ENCODE data around the gene ADRA2B. TPM values are rescaled to one million over a fixed set of nuclear protein-coding genes. Genes with fewer than 3 reads are reported as not detected.

ADRA2B gene
- total RNA-seq, 1 experiment from 2014 or later: 0.28 TPM

DNA sequence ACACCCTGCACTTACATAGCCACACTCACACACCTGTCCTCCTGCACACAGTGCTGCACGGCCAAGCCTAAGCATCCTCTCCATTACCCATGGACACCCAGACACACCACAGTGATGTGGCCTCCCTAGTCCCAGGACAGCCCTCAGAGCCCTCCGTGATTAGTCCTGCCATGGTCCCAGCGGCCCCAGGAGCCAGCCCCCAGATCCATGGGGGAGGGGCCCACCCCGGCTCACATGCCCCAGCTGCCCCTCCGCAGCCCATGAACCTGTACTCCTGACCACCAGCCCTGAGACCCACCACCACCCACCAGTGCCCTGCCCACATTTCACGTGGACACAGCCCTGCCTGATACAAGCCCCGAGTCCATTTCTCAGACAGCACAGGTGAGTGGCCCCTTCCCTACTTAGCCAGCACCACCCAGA, 36.9 kb upstream of the ADRA2B start:
- ChIA-PET CTCF (no interaction called here), POLR2A (no interaction called here)
- no peaks in the 10 kb centered on the region for H3K27me3 ChIP-seq (ENCODE audit: control insufficient read depth, insufficient read depth, low read length)
- in situ Hi-C loops (cut with HindIII; ENCODE audit: low pct_unique_long_range_greater_than_20kb, low sequenced_read_pairs) (loop anchor here (25.0 kb wide), 1 partner anchor 109 kb away; the partner anchor contains the start of genes CIAO1 and TMEM127), intact Hi-C loops (cut with micrococcal nuclease; ENCODE audit: unreplicated experiment) (no loop called here)
- H3K36me3 ChIP-seq (ENCODE audit: control insufficient read depth, insufficient read depth, low read length): no peaks in the 10 kb centered on the region
- ATAC-seq (no peak), DNase-seq (ENCODE audit: low read depth, low spot score) (no peak)
- no peaks in the 10 kb centered on the region for H3K9me3 ChIP-seq (ENCODE audit: control insufficient read depth, insufficient read depth, low read depth, low read length)
- no TSS peak for BruUV-seq (replicated peaks)
- peaks cover 1% of the 10 kb centered on the region for H3K4me1 ChIP-seq (ENCODE audit: control insufficient read depth, insufficient read depth, low read length)
- TF ChIP-seq SIN3A (IDR thresholded peaks at IDR 0.05; ENCODE audit: borderline replicate concordance, insufficient read depth, low read depth, low read length) (no peak), POLR2AphosphoS5 (IDR thresholded peaks at IDR 0.05; ENCODE audit: low read depth, low read length) (no peak), TCF7L2 (IDR thresholded peaks at IDR 0.05; ENCODE audit: low read depth, low read length) (no peak)
- TF ChIP-seq, protein P1, sequence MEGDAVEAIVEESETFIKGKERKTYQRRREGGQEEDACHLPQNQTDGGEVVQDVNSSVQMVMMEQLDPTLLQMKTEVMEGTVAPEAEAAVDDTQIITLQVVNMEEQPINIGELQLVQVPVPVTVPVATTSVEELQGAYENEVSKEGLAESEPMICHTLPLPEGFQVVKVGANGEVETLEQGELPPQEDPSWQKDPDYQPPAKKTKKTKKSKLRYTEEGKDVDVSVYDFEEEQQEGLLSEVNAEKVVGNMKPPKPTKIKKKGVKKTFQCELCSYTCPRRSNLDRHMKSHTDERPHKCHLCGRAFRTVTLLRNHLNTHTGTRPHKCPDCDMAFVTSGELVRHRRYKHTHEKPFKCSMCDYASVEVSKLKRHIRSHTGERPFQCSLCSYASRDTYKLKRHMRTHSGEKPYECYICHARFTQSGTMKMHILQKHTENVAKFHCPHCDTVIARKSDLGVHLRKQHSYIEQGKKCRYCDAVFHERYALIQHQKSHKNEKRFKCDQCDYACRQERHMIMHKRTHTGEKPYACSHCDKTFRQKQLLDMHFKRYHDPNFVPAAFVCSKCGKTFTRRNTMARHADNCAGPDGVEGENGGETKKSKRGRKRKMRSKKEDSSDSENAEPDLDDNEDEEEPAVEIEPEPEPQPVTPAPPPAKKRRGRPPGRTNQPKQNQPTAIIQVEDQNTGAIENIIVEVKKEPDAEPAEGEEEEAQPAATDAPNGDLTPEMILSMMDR (IDR thresholded peaks at IDR 0.05): no peak
- TF ChIP-seq, protein P2, sequence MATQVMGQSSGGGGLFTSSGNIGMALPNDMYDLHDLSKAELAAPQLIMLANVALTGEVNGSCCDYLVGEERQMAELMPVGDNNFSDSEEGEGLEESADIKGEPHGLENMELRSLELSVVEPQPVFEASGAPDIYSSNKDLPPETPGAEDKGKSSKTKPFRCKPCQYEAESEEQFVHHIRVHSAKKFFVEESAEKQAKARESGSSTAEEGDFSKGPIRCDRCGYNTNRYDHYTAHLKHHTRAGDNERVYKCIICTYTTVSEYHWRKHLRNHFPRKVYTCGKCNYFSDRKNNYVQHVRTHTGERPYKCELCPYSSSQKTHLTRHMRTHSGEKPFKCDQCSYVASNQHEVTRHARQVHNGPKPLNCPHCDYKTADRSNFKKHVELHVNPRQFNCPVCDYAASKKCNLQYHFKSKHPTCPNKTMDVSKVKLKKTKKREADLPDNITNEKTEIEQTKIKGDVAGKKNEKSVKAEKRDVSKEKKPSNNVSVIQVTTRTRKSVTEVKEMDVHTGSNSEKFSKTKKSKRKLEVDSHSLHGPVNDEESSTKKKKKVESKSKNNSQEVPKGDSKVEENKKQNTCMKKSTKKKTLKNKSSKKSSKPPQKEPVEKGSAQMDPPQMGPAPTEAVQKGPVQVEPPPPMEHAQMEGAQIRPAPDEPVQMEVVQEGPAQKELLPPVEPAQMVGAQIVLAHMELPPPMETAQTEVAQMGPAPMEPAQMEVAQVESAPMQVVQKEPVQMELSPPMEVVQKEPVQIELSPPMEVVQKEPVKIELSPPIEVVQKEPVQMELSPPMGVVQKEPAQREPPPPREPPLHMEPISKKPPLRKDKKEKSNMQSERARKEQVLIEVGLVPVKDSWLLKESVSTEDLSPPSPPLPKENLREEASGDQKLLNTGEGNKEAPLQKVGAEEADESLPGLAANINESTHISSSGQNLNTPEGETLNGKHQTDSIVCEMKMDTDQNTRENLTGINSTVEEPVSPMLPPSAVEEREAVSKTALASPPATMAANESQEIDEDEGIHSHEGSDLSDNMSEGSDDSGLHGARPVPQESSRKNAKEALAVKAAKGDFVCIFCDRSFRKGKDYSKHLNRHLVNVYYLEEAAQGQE (IDR thresholded peaks at IDR 0.05; ENCODE audit: insufficient read depth in 1 of 2, low read depth in 2 of 2, low read length in 1 of 2): no peak
- no peak overlapping the region for H3K27ac ChIP-seq (ENCODE audit: low read length)
- no peak overlapping the region for H3K4me3 ChIP-seq (ENCODE audit: low read depth in 2 of 2, low read length in 2 of 2)

DNA sequence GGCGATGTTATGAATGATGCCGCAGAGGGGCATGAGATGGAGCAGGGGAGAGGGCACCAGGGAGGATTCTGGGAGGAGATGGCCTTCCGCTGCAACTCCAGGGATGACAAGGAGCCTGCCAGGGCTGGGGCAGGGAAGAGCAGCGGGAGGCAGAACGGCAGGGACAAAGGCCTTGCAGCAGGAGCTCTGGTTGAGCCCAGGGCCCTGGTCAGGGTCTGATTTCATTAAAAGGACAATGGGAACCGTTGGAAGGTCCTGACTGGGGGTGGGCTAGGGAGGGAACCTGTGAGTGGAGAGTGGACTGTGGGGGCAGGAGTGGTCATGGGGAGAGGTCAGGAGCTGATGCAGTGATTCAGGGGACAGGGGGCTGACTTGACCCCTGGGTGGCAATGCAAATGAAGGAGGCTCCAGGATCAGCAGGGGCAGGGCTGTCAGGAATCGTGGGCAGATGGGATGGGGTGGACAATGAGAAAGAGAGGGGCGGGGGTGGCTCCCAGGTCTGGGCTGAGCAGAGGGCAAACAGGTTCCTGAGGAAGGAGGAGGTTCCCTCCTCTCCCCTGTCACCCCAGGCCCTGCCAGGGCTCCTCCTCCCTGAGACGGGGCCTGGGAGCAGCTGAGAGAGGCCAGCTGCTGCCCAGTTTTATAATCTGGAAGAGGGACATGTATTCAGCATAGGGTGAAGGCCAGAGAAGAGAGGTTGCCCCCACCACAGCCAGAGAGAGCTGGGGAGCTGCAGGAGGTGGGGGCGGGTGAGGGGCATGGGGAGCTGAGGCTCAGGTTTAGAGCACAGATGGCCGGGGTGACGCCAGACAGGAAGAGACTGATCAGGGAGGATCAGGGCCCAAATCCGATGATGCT, 36.2 kb upstream of the ADRA2B start:
- H3K4me1 ChIP-seq (ENCODE audit: control insufficient read depth, insufficient read depth, low read length): peaks cover 9% of the 10 kb centered on the region
- in situ Hi-C loops (cut with HindIII; ENCODE audit: low pct_unique_long_range_greater_than_20kb, low sequenced_read_pairs): loop anchor here (25.0 kb wide), 1 partner anchor 110 kb away; the partner anchor contains the start of genes CIAO1 and TMEM127

More for the DNA sequence above, 36.2 kb upstream of the ADRA2B start:
- no peaks in the 10 kb centered on the region for H3K9me3 ChIP-seq (ENCODE audit: control insufficient read depth, insufficient read depth, low read depth, low read length)
- BruUV-seq (replicated peaks): no TSS peak
- intact Hi-C loops (cut with micrococcal nuclease; ENCODE audit: unreplicated experiment): no loop called here
- no peaks in the 10 kb centered on the region for H3K27me3 ChIP-seq (ENCODE audit: control insufficient read depth, insufficient read depth, low read length)
- TF ChIP-seq, protein P1 (IDR thresholded peaks at IDR 0.05): no peak
- no peak for DNase-seq (ENCODE audit: low read depth, low spot score)
- ChIA-PET POLR2A (no interaction called here), CTCF (no interaction called here)
- H3K27ac ChIP-seq (ENCODE audit: low read length): no peak overlapping the region
- ATAC-seq: no peak
- no peaks in the 10 kb centered on the region for H3K36me3 ChIP-seq (ENCODE audit: control insufficient read depth, insufficient read depth, low read length)
- H3K4me3 ChIP-seq (ENCODE audit: low read depth in 2 of 2, low read length in 2 of 2): no peak overlapping the region
